Right lung (tissue), 10 donors: ENCODE data around the gene PRAMEF9. TPM values are rescaled to one million over a fixed set of nuclear protein-coding genes. Genes with fewer than 3 reads are reported as not detected.
"Not testable (repeated sequence)": the region's sequence is repeated elsewhere in the genome, so short reads cannot be mapped to it uniquely, and the experiment has no call there.

Experiments used
- DNase-seq, 2 donors: peaks; one replicate each; pipeline ENCODE4 v3.0.0-alpha.2; 2013
- long read RNA-seq, 8 donors: transcript quantifications; one replicate each; lab custom pipeline, GENCODE V29; 2026
- polyA plus RNA-seq, 5 donors: library from polyadenylated mRNA; unstranded; fragments of 120-200 nt; gene quantifications; one replicate each; pipeline versions ENCODE4 v1.2.1 to v1.2.3, GENCODE V29; 2013; ENCODE audit warnings: inconsistent platforms in 1 of 5, low replicate concordance in 1 of 5; ENCODE audit not compliant: insufficient read length in 5 of 5, insufficient read depth in 1 of 5

PRAMEF9 gene
- polyA plus RNA-seq = not detected
- long read RNA-seq, donor 1 = 0 reads
- long read RNA-seq, donor 2 = 0 reads
- long read RNA-seq, donor 3 = 0 reads
- long read RNA-seq, donor 4 = 0 reads
- long read RNA-seq, donor 5 = 0 reads
- long read RNA-seq, donor 6 = 0 reads
- long read RNA-seq, donor 7 = 0 reads
- long read RNA-seq, donor 8 = 0 reads

GRCh38 chr1:13171548-13171947, at the start of gene PRAMEF9:
TSS of gene PRAMEF9 (plus strand) at chr1:13171848. CDS start at chr1:13175281, 3,433 bp downstream.
- not testable (repeated sequence) for DNase-seq

- not testable (repeated sequence) for DNase-seq
Observed at GRCh38 chr1:13155909-13156308, 15.7 kb upstream of the PRAMEF9 start, which contains the start of gene PRAMEF26. TSS of gene PRAMEF26 (minus strand) at chr1:13156009. CDS start at chr1:13153095, 2,914 bp downstream.

- DNase-seq = not testable (repeated sequence)
Observed at GRCh38 chr1:13165531-13165930, 6.1 kb upstream of the PRAMEF9 start, which contains the start of gene HNRNPCL4. TSS of gene HNRNPCL4 (minus strand) at chr1:13165631. CDS start at chr1:13165467, 164 bp downstream.

- not testable (repeated sequence) for DNase-seq
Observed at GRCh38 chr1:13201309-13201708, 29.7 kb downstream of the PRAMEF9 start, which contains the start of gene PRAMEF13. TSS of gene PRAMEF13 (minus strand) at chr1:13201409. CDS start at chr1:13199589, 1,820 bp downstream.

GRCh38 chr1:13208712-13209111, 37.1 kb downstream of the PRAMEF9 start:
- DNase-seq = not testable (repeated sequence)

- DNase-seq = not testable (repeated sequence)
Observed at GRCh38 chr1:13216619-13217018, 45.0 kb downstream of the PRAMEF9 start.

GRCh38 chr1:13219203-13219602, 47.6 kb downstream of the PRAMEF9 start:
- DNase-seq = not testable (repeated sequence)

- DNase-seq = not testable (repeated sequence)
Observed at GRCh38 chr1:13222788-13223187, 51.1 kb downstream of the PRAMEF9 start.

GRCh38 chr1:13224480-13225060, 52.9 kb downstream of the PRAMEF9 start:
- no peak for DNase-seq

GRCh38 chr1:13225675-13226204, 54.1 kb downstream of the PRAMEF9 start, which contains the start of gene PRAMEF18:
TSS of gene PRAMEF18 (minus strand) at chr1:13226154. CDS start at chr1:13226106, 48 bp downstream.
- DNase-seq = not testable (repeated sequence)

GRCh38 chr1:13227271-13228055, 55.8 kb downstream of the PRAMEF9 start:
- not testable (repeated sequence) for DNase-seq

- no peak for DNase-seq
Observed at GRCh38 chr1:13228343-13228781, 56.7 kb downstream of the PRAMEF9 start.

Other genes with a start within 250 kb of the PRAMEF9 start
- not detected for gene PRAMEF6, start 224.3 kb upstream of the PRAMEF9 start, polyA plus RNA-seq
- gene PRAMEF27, start 115.3 kb upstream of the PRAMEF9 start, polyA plus RNA-seq = not detected
- gene HNRNPCL3, start 111.1 kb upstream of the PRAMEF9 start, polyA plus RNA-seq = not detected
- gene PRAMEF25, start 101.1 kb upstream of the PRAMEF9 start, polyA plus RNA-seq = not detected
- under 1 TPM in 4 of 5 donors, not detected in 1; 0.16 to 0.26 (median 0.23) TPM for gene HNRNPCL2, start 55.0 kb upstream of the PRAMEF9 start, polyA plus RNA-seq
- not detected for gene PRAMEF26, start 15.8 kb upstream of the PRAMEF9 start, polyA plus RNA-seq
- under 1 TPM in 2 of 5 donors, not detected in 3; 0.28 to 0.38 TPM for gene HNRNPCL4, start 6.2 kb upstream of the PRAMEF9 start, polyA plus RNA-seq
- not detected for gene PRAMEF13, start 29.6 kb downstream of the PRAMEF9 start, polyA plus RNA-seq
- gene PRAMEF18, start 54.3 kb downstream of the PRAMEF9 start, polyA plus RNA-seq = not detected
- not detected for gene PRAMEF5, start 82.3 kb downstream of the PRAMEF9 start, polyA plus RNA-seq
- not detected for gene PRAMEF8, start 113.3 kb downstream of the PRAMEF9 start, polyA plus RNA-seq
- not detected for gene PRAMEF33, start 131.7 kb downstream of the PRAMEF9 start, polyA plus RNA-seq
- gene PRAMEF15, start 143.7 kb downstream of the PRAMEF9 start, polyA plus RNA-seq = not detected
- gene PRAMEF14, start 175.3 kb downstream of the PRAMEF9 start, polyA plus RNA-seq = not detected
- gene PRAMEF19, start 200.1 kb downstream of the PRAMEF9 start, polyA plus RNA-seq = not detected
- not detected for gene PRAMEF17, start 217.8 kb downstream of the PRAMEF9 start, polyA plus RNA-seq
- gene PRAMEF20, start 238.6 kb downstream of the PRAMEF9 start, polyA plus RNA-seq = not detected